Measurements from ENCODE around the gene KRTAP9-1.
"Not testable (repeated sequence)": the region's sequence is repeated elsewhere in the genome, so short reads cannot be mapped to it uniquely, and the experiment has no call there.

KRTAP9-1 gene

DNA sequence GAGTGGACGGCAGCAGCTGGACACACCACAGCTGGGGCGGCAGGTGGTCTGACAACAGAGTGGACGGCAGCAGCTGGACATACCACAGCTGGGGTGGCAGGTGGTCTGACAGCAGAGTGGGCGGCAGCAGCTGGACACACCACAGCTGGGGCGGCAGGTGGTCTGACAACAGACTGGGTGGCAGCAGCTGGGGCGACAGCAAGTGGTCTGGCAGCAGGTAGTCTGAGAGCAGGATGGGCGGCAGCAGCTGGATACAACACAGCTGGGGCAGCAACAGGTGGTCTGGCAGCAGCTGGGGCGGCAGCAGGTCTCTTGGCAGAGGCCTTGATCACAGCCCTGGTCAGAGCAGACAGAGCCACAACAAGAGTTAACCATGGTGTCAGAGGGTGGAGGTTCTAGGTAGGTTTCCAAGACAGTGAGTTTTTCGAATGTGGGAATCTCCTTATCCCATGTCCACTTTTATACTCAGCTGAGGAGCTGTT lies 5.2 kb upstream of the KRTAP9-1 start, which contains the start of gene KRTAP4-1:
KRTAP4-1 (minus strand) TSS at position 432 of the 482 bp plus-strand sequence; CDS start at position 375, 57 bp downstream.
- no peak for DNase-seq

DNA sequence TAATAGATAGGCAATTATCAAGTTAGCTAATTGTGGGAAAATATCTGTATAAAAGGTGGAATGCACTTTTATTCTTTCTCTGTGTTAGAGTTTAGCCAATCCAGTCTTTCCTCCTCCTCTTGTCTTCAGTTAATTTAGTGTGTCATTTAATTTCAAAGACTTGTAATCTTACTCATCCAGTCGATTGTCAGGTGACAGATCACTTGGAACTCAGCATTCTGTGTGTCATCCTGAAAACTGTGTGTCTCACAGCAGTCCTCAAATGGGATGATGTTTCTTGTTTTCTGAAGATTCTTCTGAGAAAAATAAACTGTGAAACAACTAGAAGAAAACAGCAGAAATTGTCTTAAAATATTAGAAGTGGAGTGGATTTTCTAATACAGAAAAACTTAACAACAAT lies 4.7 kb upstream of the KRTAP9-1 start:
- DNase-seq: no peak

DNA sequence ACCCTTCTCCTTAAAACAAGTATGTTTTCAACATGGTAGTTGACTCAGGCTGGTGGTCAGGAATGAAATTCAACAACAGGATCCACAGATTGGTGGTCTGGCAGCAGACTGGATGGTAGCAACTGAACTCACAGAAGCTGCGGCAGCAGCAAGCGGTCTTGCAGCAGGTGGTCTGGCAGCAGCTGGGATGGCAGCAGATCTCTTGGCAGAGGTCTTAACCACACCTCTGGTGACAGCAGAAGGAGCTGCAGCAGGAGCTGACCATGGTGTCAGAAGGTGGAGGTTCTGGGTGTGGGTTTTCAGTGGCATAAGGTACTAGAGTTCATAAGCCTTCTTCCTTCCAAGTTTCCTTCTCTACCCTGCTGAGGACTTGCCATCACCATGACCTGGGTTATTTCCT lies 2.8 kb upstream of the KRTAP9-1 start:
- no peak for DNase-seq

GRCh38 chr17:41190328-41190727 lies 641 bp downstream of the KRTAP9-1 start:
- DNase-seq: no peak

DNA sequence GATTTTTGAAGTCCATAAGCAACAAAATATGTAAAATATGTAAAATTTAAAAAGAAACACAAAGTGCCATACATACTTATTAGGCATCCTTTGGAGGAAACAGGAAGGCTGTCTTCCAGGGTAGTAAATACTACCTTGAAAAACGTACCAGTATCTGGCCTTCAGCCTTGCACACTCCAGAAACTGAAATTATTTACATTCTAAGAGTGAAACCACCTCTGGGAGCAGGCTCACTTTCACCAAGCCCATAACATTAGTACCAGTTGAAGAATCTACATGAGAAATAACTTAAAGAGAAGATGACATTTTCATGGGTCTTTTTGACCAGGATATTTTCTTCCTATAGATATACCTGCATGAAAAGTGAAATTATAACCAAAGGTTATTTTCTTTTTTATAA lies 6.4 kb downstream of the KRTAP9-1 start:
- DNase-seq: no peak

GRCh38 chr17:41199421-41200078 lies 9.9 kb downstream of the KRTAP9-1 start:
- DNase-seq: no peak

DNA sequence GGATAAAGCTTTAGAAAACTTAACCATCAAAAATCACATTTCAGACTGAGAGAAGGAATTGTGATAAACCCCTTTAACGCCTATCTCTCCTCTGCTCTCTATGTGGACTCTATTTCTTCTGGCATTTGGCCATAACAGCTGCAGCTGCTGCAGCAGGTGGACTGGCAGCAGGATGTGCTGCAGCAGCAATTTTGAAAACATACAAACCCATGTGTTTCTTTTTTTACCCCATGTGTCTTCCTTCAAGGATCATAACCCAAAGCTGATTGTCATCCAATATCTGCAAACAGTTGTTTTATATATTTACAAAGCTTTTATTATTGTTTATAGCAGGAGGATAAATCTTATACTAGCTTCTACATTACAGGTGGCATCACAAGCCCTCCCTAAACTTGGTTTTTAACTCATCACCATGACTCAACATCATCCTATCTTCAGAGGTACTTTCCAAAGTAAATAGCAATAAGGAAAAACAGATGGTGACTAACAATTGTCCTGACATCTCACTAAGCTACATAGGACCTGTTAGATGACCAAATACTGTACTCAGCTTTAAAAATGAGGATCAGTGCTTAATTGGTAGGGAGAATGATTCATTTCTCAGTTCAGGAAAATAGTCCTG lies 22.3 kb downstream of the KRTAP9-1 start:
- peak; percentile 9 for DNase-seq

DNA sequence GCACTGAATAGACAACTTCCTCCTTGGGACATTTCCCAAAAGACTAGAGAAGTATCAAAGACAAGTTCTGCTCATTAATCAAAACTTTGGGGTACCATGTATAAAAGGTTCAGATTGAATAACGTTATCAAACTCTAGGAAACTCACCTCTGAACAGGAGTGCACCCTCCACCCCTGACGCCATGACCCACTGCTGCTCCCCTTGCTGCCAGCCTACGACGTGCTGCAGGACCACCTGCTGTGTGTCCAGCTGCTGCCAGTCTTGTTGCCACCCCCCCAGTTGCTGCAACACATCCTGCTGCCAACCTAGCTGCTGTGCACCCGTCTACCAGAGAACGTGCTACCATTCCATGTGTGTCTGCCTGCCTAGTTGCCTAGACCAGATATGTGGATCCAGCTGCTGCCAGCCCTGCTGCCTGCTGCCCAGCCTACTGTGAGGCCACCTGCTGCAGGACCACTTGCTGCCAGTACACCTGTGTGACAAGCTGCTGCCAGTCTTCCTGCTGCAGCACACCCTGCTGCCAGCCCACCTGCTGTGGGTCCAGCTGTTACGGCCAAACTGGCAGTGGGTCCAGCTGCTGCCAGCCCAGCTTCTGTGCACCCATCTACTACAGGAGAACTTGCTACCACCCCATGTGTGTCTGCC lies 23.0 kb downstream of the KRTAP9-1 start:
- DNase-seq: no peak

GRCh38 chr17:41215681-41216080 lies 26.0 kb downstream of the KRTAP9-1 start:
- DNase-seq: no peak

DNA sequence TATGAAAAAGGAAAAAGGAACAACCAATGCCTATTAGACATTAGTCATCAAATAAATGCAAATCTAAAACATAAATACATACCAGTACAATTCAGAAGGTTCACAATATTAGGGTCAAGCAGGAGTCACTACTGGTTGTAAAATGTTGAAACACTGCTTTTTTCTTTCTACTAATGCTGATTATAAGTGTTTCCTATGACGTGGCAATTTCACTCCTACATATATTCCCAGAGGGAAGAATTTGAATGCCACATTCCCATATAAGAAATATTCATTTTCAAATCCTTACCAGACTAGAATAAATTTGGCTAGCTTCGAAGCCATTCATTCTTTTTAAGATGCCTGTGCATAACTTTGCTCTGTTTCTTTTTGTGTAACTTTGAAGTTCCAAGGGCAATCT lies 34.1 kb downstream of the KRTAP9-1 start:
- peak; percentile 3 for DNase-seq

- no peak for DNase-seq
These were observed 36.4 kb downstream of the KRTAP9-1 start for GRCh38 chr17:41226051-41226450.

GRCh38 chr17:41226598-41227095 lies 37.0 kb downstream of the KRTAP9-1 start, which contains the start of gene KRTAP9-2:
KRTAP9-2 (plus strand) TSS chr17:41226648; CDS start chr17:41226655, 7 bp downstream.
- not testable (repeated sequence) for DNase-seq

GRCh38 chr17:41230094-41230493 lies 40.4 kb downstream of the KRTAP9-1 start:
- no peak for DNase-seq

GRCh38 chr17:41231731-41232130 lies 42.0 kb downstream of the KRTAP9-1 start:
- no peak for DNase-seq

DNA sequence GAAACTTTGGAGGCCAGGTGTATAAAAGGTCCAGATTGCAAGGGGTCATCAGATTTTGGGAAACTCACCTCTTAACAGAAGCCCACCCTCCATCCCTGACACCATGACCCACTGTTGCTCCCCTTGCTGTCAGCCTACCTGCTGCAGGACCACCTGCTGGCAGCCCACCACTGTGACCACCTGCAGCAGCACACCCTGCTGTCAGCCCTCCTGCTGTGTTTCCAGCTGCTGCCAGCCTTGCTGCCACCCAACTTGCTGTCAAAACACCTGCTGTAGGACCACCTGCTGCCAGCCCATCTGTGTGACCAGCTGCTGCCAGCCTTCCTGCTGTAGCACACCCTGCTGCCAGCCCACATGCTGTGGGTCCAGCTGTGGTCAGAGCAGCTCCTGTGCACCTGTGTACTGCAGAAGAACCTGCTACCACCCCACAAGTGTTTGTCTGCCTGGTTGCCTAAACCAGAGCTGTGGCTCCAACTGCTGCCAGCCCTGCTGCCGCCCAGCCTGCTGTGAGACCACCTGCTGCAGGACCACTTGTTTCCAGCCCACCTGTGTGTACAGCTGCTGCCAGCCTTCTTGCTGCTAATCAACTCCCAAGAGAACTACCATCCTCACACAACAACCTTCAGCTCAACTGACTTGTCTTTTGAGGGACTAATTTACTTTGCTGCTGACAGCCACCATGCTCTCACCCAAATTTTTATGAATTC lies 42.9 kb downstream of the KRTAP9-1 start, which contains the start of gene KRTAP9-3:
KRTAP9-3 (plus strand) TSS at position 51 of the 707 bp plus-strand sequence; CDS start at position 104, 53 bp downstream.
- not testable (repeated sequence) for DNase-seq

- not testable (repeated sequence) for DNase-seq
These were observed 47.4 kb downstream of the KRTAP9-1 start for GRCh38 chr17:41237116-41237515.

GRCh38 chr17:41237949-41238437 lies 48.3 kb downstream of the KRTAP9-1 start, which contains the start of gene KRTAP9-8:
KRTAP9-8 (plus strand) TSS chr17:41237999; CDS start chr17:41238052, 53 bp downstream.
- DNase-seq: not testable (repeated sequence)

Data from fibroblast of upper back skin (primary cell).